ENCODE measurements around the gene DNMT3B. TPM values are rescaled to one million over a fixed set of nuclear protein-coding genes. Genes with fewer than 3 reads are reported as not detected.

DNMT3B gene
- total RNA-seq, 1 experiment from 2014 or later = 7.3 TPM

- H3K9me3 ChIP-seq (ENCODE audit: low read length) = no peaks in the 10 kb centered on the region
- no peaks in the 10 kb centered on the region for H3K9me2 ChIP-seq (replicated peaks; ENCODE audit: low read length)
- H3K4me3 ChIP-seq (ENCODE audit: low read length) = no peak overlapping the region
- no peaks in the 10 kb centered on the region for H4K20me1 ChIP-seq (ENCODE audit: low read length)
- POLR2A ChIA-PET (ENCODE audit: unreplicated experiment) = no interaction called here
- DNase-seq (no peak), ATAC-seq (no peak)
- CTCF ChIA-PET = no interaction called here
- H3K27me3 ChIP-seq (ENCODE audit: low read length) = no peaks in the 10 kb centered on the region
- no peaks in the 10 kb centered on the region for H3K4me1 ChIP-seq (ENCODE audit: insufficient read depth, low read length)
- H2AFZ ChIP-seq (ENCODE audit: low read length) = no peak overlapping the region
- TF ChIP-seq CTCF (conservative IDR thresholded peaks at IDR 0.05; ENCODE audit: low read depth, low read length) (no peak), EZH2phosphoT487 (IDR thresholded peaks at IDR 0.05; ENCODE audit: borderline replicate concordance, low read length) (no peak), EZH2 (IDR thresholded peaks at IDR 0.05; ENCODE audit: low read length, unreplicated experiment) (no peak)
- H3F3A ChIP-seq (ENCODE audit: low read length, unreplicated experiment) = no peaks in the 10 kb centered on the region
- no peaks in the 10 kb centered on the region for H3K36me3 ChIP-seq (ENCODE audit: low read depth, low read length)
- no peak overlapping the region for H3K27ac ChIP-seq (ENCODE audit: low read length)
- no peaks in the 10 kb centered on the region for H3K79me2 ChIP-seq (ENCODE audit: low read length)
- intact Hi-C loops (cut with micrococcal nuclease) = no loop called here
- no TSS peak for BruUV-seq (replicated peaks)
- H3K4me2 ChIP-seq (ENCODE audit: low read length) = no peak overlapping the region
- H3K9ac ChIP-seq (ENCODE audit: low read length) = no peak overlapping the region
Measured at GRCh38 chr20:32858189-32858588, 96.0 kb downstream of the DNMT3B start.

Other genes with a start within 250 kb of the DNMT3B start
- 5.4 and 7.3 TPM in 2 replicates for gene NOL4L, start 177.1 kb upstream of the DNMT3B start, total RNA-seq (2014; rRNA removed)
- gene C20orf203, start 88.4 kb upstream of the DNMT3B start, total RNA-seq (2014; rRNA removed) = not detected in 2 replicates
- 32.5 and 33.5 TPM in 2 replicates for gene COMMD7, start 18.9 kb upstream of the DNMT3B start, total RNA-seq (2014; rRNA removed)
- 81.4 and 91.3 TPM in 2 replicates for gene MAPRE1, start 57.6 kb downstream of the DNMT3B start, total RNA-seq (2014; rRNA removed)
- gene EFCAB8, start 96.5 kb downstream of the DNMT3B start, total RNA-seq (2014; rRNA removed) = not detected in 2 replicates
- gene SUN5, start 242.0 kb downstream of the DNMT3B start, total RNA-seq (2014; rRNA removed) = not detected in 2 replicates
- not detected in 2 replicates for gene BPIFB2, start 245.3 kb downstream of the DNMT3B start, total RNA-seq (2014; rRNA removed)